NCI-H2196 treated with DMSO at 0.1 percent for 48 hours (cell line): ENCODE results near the gene HAUS7.
"Not testable (repeated sequence)": the region's sequence is repeated elsewhere in the genome, so short reads cannot be mapped to it uniquely, and the experiment has no call there.

ENCODE experiments used
- DNase-seq: peaks from one replicate; lab custom pipeline; 2025; ENCODE audit not compliant: unreplicated experiment; lab: John Stamatoyannopoulos, UW

Gene HAUS7

DNA sequence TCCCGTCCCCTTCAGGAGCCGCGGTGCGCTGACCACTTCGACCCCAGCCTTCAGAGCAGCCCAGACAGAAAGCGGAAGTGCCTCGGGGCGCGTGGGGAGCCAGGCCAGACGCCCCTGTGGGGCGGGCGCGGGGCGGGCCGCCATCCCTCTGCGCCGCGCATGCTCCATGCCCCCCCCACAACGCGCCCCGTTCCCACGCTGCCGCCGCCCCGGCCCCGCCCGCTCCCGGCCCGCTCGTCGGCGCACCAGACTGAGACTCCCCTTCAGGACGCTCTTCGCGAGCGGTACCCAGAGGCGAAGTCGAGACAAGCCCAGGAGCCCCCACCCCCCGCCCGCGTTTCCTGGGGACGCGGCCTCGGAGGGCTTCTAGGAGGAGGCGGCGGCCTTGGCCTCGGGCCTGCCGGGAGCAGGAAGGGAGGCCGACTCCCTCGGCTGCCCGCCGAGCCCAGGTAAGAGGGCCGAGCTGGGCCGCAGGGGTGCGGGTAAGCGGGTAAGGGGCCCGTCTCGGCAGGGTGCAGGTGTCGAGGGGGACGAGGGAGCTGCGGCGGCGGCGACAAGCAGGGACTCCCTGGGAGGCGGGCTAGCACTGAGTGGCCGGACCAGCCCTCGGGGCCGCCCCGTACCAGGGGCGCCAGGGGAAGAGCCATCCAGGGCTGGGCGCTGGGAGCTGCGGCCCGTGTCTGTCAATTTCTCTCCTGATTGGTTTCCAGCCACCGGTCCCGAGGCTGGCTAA, 59.0 kb downstream of the HAUS7 start, which contains the start of gene ZFP92:
ZFP92 (plus strand) TSS at position 218 of the 733 bp plus-strand sequence. CDS start 6,851 bp downstream, outside the sequence.
- no peak for DNase-seq

DNA sequence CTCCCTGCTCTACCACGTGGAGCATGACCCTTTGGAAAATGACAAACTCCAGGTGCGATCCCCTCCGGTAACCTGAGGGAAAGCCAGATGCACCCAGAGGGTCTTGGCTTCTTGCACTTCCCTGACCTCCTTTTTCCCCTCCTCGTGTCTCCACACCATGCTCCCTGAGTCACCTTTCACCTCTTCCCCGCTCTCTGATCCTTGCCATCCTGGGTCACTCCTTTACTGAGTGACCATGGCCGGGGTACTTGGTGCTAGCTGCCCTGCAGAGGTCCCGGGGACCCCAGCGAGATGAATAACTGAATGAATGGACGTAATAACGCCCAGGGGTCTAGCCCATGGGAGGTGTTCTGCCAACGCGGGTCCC, 59.5 kb downstream of the HAUS7 start:
- no peak for DNase-seq

DNA sequence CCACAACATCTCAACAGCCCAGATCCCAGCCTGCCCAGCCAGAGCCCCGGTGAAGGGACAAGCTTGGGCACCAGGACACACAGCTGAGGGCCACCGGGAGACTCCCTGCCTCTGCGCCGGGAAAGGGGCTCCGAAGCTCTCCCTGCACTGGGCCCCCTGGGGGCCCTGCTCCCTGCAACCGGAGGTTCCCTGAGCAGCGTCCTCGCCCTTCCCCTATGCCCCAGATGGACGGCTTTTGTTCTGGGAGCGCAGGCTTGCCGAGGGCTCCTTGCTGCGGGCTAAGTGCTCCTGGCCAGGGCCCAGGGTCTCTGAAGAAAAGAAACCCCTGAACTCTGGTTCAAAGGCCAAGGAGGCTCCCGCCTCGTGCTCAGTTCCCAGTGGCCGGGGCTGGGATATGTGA, 60.0 kb downstream of the HAUS7 start:
- DNase-seq = no peak

DNA sequence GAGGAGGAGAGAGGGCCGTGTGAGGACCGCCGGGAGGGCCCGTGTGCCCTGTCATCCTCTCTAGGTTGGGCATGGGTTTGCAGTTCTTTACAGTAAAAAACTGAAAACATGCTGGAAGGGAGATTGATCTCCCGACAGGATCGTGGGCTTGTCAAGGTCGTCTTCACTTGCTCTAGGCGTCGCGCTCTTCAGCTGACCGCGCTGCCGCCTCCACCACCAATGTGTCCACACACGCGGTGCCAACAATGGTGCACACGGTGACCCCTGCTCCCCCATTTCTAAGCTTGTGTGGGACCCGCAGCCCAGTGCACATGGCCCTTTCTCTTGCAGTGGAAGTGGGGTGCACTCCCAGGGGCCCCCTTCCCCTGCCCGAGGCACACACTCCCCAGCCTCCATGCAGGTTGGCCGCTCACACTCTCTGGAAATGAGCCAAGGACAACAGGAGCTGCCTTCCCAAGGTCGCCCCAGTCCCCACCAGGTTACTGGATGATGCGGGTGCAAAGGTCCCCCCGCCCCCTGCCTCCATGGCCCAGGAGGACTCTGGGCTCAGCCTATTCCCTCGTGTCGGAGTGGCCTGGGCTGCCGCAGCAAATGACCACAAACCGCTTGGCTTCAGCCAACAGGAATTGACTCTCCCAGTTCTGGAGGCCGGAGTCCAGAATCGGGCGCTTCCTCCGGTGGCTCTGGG, 60.8 kb downstream of the HAUS7 start:
- no peak for DNase-seq

DNA sequence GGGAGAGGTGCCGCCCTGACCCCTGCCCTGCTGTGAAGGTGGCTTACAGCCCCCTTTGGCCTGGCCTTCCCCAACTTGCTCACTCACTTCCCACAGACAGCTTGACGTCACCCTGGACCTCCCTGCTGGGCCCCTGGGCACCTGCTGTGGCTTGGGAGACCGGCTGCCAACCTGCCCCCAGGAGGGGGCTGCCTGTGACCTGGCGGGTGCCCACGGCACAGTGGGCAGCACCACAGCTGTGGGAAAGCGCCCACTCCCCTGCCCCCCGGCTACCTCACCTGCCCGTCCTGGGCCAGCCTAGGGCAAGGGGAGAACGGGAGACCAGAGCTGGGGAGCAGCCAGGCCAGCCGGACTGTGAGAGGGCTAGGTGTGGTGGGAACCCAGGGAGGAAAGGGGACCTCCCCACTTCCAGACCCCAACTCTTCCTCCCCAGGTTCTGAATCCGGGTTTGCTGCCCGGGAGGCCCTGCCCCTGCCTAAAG, 61.5 kb downstream of the HAUS7 start:
- no peak for DNase-seq

DNA sequence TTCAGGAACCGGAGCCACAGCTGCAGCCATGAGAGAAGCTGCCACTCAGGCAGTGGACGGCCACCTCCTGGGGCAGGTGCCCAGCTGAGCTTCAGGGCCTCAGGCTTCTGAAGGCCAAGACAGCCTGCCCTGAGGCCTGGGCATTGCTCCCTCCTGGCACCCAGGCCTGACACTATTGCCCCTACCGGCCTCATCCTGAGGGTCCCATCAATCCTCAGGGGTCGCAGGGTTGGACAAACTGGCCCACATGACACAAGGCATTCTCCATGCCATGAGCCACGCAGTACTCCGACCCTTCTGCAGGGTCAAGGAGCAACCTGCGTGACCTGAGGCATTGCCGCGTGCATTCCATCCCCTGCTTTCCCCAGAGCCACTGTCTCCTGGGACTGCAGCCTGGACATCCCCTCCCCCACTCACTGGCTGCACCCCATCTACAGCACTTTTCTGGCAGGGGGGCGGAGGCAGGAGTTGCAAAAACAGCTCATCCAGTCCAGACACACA, 62.1 kb downstream of the HAUS7 start:
- no peak for DNase-seq

DNA sequence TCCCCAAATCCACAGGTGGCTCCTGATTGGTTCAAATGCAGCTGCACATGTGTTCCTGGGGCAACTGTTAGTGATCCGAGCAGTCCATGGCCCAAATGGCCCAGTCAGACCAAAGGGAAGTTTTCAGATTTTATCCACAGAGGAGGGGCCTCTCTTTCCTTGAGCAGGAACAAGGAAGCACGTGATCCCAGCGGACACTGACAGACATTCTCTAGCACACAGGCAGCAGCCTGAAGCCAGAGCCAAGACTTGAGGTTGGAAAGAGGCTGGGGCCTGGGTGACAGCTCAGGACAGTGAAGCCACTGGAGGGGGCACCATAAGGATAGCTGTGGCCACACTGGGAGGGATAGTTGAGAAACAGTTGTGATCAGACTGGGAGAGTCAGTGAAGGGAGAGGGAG, 62.6 kb downstream of the HAUS7 start:
- no peak for DNase-seq

DNA sequence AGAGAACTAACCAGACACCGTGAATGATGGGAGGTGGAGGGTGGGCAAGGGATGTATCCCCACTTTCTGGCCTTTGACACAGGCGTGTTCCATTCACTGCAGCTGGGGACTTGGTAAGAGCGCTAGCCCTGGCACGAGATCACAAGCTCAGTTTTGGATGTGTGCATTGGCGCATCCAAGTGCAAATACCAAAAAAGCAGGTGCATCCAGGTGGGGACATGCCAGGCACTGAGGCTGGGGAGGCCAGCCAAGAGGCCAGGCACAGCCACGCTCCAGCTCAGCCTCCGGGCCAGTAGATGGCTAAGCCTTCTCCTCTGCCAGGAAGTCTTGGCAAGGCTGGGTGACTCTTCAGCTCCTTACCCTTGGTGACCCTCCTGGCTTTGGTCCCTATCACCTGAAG, 63.5 kb downstream of the HAUS7 start:
- no peak for DNase-seq

DNA sequence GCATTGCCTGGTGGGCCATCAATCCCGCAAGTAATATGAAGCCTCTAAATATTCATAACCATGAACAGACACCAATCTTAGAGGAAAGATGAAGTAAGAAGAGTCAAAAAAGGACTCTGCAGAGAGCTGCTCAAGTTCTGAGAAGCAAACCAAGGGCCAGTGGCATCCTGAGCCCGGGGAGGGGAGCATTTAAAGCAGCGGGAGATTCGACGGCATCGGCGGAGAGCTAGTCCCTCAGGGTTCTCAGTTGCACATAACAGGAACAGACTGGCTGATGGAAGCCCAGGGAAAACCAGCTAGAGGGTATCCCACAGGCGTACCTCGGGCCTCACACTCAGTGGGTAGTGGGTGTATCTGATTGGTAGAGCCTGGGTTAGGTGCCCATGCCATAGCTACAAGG, 64.4 kb downstream of the HAUS7 start:
- DNase-seq = no peak

DNA sequence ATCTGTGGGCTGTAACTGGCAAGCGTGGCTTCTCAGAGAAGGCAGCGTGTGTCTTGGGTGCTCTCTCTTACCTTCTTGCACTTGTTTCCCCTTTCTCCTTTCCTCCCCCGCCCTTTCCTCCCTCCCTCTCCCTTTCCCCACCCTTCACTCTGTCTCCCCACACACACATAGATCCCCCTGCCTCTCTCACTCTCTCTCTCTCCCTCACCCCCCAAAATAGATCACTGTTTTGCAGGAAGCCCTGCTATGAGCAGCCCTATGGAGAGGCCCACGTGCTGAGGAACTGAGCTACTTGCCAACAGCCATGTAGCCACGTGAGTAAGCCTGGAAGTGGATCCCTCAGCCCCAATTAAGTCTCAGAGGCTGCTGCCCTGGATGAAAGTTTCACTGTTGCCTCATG, 65.0 kb downstream of the HAUS7 start:
- no peak for DNase-seq

DNA sequence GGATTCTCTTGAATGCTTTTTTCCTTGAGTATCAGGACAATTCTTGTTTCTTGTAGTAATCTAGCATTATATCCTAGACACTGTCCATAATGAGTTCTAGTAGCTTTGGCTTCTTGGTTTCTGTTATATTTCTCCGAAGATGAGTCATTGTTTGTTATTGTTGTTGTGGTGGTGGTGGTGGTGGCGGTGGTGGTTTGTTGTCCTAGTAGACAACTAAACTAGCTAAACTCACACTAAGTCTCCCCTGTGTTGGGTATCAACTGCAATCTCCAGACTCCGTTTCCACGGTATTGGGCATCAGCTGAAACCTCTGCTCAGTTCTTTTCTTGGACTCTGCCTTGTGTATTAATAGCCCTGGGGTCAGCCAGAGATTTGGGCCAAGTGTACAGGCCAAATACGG, 66.0 kb downstream of the HAUS7 start:
- not testable (repeated sequence) for DNase-seq

DNA sequence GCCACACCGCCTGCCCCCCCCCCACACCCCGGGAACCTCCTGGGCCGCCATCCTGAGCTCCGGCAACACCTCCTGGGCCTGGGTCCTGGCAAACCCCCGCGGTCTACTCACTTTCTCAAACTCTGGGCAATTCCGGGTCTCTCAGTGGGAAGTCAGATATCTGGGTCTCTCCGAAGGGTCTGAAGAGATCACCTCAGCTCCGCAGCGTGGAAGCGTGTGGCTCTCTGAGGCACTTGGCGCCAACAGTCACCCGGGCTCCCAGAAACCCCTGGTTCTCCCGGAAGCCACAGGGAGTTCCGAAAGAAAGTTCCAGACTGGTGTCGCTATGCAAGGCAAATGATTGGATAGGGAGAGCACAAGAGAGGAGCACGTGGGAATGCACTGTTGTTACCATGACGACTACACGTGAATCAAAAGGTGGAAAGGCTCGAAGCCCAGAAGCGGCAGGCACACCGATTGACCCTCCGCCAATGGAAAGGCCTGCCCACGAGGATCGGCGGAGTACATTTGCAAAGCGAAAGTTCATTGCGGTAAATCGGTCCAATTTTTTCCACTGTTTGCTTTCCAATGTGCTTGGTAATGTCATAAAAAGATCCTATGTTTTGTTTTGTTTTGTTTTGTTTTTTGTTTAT, 69.1 kb downstream of the HAUS7 start, which contains the start of gene PNMA6E:
PNMA6E (minus strand) TSS at position 218 of the 632 bp plus-strand sequence. CDS start 2,501 bp downstream, outside the sequence.
- no peak for DNase-seq

DNA sequence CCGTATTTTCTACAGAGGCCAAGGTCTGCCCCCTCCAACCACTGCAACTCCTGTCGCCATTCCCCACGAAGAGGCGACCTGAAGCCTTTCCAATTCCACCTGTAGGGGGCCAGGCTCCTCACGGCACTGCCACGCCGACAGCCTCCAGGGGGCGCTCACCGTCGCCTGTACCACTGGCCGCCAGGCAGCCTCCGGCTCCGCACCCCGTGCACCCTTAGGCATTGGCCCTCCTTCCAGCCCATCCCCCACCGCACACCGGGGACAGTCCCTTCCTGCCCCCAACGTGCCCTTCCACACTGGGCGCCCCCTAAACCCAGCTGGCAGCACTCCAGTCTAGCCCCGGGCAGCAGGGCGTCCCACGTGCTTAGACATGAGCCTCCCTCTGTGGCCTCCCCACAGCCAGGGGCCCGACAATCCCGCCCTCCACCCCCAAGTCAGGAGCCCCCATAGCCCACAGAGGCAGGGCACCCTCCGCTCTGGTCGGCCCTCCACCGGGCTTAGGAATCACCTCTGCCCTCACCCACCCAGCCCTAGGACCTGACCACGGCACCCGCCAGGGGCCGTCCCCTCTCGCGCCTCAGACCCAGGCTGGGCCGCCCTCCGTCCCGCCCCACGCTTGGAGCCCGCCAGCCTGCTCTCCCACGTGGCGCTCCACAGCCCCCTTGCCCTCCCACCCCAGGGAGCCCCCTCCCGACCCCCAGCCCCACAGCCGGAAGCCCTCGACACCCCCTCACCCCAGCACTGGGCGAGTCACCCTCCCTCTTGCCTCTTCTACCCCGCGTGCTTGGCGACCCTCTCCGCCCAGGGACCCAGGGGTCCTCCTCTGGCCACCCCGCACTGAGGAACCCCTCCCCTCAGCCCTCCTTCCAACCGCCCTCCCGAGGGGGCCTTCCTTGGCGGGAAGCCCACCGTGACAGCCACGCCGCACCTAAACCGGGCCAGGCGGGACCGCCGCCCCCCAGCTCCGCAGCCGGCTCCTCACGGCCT, 69.9 kb downstream of the HAUS7 start:
- no peak for DNase-seq

DNA sequence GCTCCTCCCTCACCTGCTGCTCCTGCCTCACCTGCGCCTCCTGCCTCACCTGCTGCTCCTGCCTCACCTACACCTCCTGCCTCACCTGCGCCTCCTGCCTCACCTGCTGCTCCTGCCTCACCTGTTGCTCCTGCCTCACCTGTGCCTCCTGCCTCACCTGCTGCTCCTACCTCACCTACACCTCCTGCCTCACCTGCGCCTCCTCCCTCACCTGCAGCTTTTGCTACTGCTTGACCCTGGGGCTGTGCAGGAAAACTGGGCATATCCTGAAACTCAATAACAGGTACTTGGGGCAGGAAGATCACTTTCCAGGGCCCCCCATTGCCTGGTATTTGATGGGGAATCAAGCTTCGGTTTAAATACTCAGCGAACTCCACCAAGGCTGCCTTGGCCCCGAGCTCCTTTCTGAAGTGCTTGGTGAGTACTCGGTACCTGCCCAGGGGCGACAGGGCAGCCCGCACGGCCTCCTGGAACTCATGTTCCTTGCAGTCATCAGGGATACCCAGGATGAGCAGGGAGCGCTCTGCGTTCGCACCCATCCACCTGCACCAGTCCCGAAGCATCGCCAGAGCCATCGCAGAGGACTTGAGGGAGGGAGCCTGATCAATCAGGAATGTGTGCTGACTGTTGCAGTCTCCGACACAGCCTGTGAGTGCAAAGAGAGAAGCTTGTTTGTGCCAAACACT, 72.0 kb downstream of the HAUS7 start:
- no peak for DNase-seq
